ENCODE results near the gene SKIC8.

Gene SKIC8

GRCh38 chr15:78234515-78235040 is 64.8 kb downstream of the SKIC8 start, which contains the start of gene ACSBG1:
Gene ACSBG1, minus strand, starts transcription at chr15:78234565. Its CDS starts 64 bp downstream, at chr15:78234501.
- H3K9me3 Mint-ChIP-seq, result no peaks in the 10 kb centered on the region
- no peak within 1 kb of the TSS for H3K27ac Mint-ChIP-seq
- H3K4me1 Mint-ChIP-seq, result no peaks in the 10 kb centered on the region
- H3K36me3 Mint-ChIP-seq, result no peaks in the 10 kb centered on the region
- H3K27me3 Mint-ChIP-seq, result no peaks in the 10 kb centered on the region
- no peak within 1 kb of the TSS for H3K4me3 Mint-ChIP-seq

GRCh38 chr15:78233496-78233895 is 65.9 kb downstream of the SKIC8 start:
- Mint-ChIP-seq H3K9me3 (no peaks in the 10 kb centered on the region), H3K4me3 (no peak overlapping the region), H3K27me3 (no peaks in the 10 kb centered on the region), H3K36me3 (no peaks in the 10 kb centered on the region), H3K27ac (no peak overlapping the region), H3K4me1 (no peaks in the 10 kb centered on the region)
